K562 (cell line): ENCODE data around the gene ADD1. TPM values are rescaled to one million over a fixed set of nuclear protein-coding genes. Genes with fewer than 3 reads are reported as not detected.

ENCODE experiments used
- ATAC-seq: fragments of 200-7000 bp; cut with Tn5 transposase; 3 replicates; pipeline ENCODE4 v1.9.1; 2020; ENCODE audit warnings: moderate library complexity
- BruUV-seq: library from RNA; stranded (reverse); fragments of 400-500 nt; replicated peaks from 2 replicates; lab custom pipeline; 2021; lab: Mats Ljungman, UMichigan
- CTCF ChIA-PET: fragments of 300-600 bp; formaldehyde crosslinking; extraction: SDS; loops from one replicate; lab custom pipeline; 2021; ENCODE audit warnings: low intra/inter-chr PET ratio; lab: Yijun Ruan, JAX
- POLR2A ChIA-PET: fragments of 300-600, 350-650 bp; sonication (Branson Sonifier 250); formaldehyde crosslinking; extraction: SDS; loops from one replicate; lab custom pipeline; 2021; ENCODE audit warnings: antibody characterized with exemption, inconsistent platforms; lab: Yijun Ruan, JAX
- DNase-seq, 4 experiments: peaks; one replicate each; pipeline versions ENCODE4 v3.0.0 to v3.0.0-alpha.2; 2011 to 2018; ENCODE audit warnings: low spot score in 3 of 4, mixed read lengths in 3 of 4; ENCODE audit errors: extremely low read depth in 1 of 4
- FAIRE-seq: peaks from 2 replicates; lab custom pipeline; 2011; peaks lifted over from hg19 to GRCh38; lab: Jason Lieb, UNC
- H2AFZ ChIP-seq: 2 replicates; pipeline ENCODE4 v1.6.0; 2011; ENCODE audit warnings: low read depth, low read length, control low read depth, inconsistent platforms
- H3K27ac ChIP-seq: fragments of 200-600 bp; 3 replicates; pipeline ENCODE4 v1.8.0; 2011; ENCODE audit warnings: low read depth, mild to moderate bottlenecking, control low read depth, inconsistent platforms, low read length, moderate library complexity, mixed read lengths; ENCODE audit errors: extremely low read depth
- H3K27me3 ChIP-seq, 2 experiments: fragments of 300-600 bp in 1 of 2; 2 replicates in 1 of 2; 3 replicates in 1 of 2; pipeline versions ENCODE4 v1.6.0 to v1.8.0; 2011; ENCODE audit warnings: inconsistent platforms in 2 of 2, low read length in 2 of 2, mild to moderate bottlenecking in 1 of 2, mixed read lengths in 1 of 2, moderate library complexity in 1 of 2; ENCODE audit not compliant: control insufficient read depth in 2 of 2, insufficient read depth in 2 of 2
- H3K36me3 ChIP-seq: fragments of 300-600 bp; 3 replicates; pipeline ENCODE4 v1.8.0; 2011; ENCODE audit warnings: mild to moderate bottlenecking, low read length, inconsistent platforms; ENCODE audit not compliant: control insufficient read depth, insufficient read depth
- H3K4me1 ChIP-seq, 2 experiments: fragments of 200-600 bp in 1 of 2; replicated peaks in 1 of 2; 2 replicates in 1 of 2; 3 replicates in 1 of 2; pipeline versions ENCODE4 v1.5.1 to v1.8.0; 2011; ENCODE audit warnings: inconsistent platforms in 2 of 2, low read length in 2 of 2, mild to moderate bottlenecking in 1 of 2, mixed read lengths in 1 of 2, moderate library complexity in 1 of 2; ENCODE audit not compliant: control insufficient read depth in 2 of 2, insufficient read depth in 2 of 2
- H3K4me2 ChIP-seq: 2 replicates; pipeline ENCODE4 v1.6.1; 2011; ENCODE audit warnings: low read length, control low read depth, inconsistent platforms, mixed read lengths; ENCODE audit not compliant: insufficient read depth
- H3K4me3 ChIP-seq: fragments of 200-600 bp; sonication (generic), shearing (Covaris generic); 2 replicates; pipeline ENCODE4 v1.5.1; 2016; ENCODE audit warnings: control low read depth, inconsistent platforms
- H3K79me2 ChIP-seq: fragments of 200-600 bp; 3 replicates; pipeline ENCODE4 v1.8.0; 2011; ENCODE audit warnings: low read length, inconsistent platforms; ENCODE audit not compliant: control insufficient read depth, insufficient read depth
- H3K9ac ChIP-seq, 2 experiments: 2 replicates each; pipeline versions ENCODE4 v1.6.0 to v1.6.1; 2011; ENCODE audit warnings: low read depth in 2 of 2, low read length in 2 of 2, control low read depth in 1 of 2, inconsistent platforms in 1 of 2, mild to moderate bottlenecking in 1 of 2, mixed read lengths in 1 of 2; ENCODE audit not compliant: insufficient read depth in 1 of 2
- H3K9me1 ChIP-seq: one replicate; pipeline ENCODE4 v1.6.0; 2011; ENCODE audit warnings: inconsistent platforms, mild to moderate bottlenecking, low read length, moderate library complexity; ENCODE audit not compliant: control insufficient read depth, insufficient read depth
- H3K9me3 ChIP-seq: replicated peaks from 2 replicates; pipeline ENCODE4 v1.5.1; 2011; ENCODE audit warnings: low read depth, low read length, inconsistent platforms; ENCODE audit not compliant: control insufficient read depth, insufficient read depth
- H4K20me1 ChIP-seq: replicated peaks from 2 replicates; pipeline ENCODE4 v1.6.1; 2011; ENCODE audit warnings: low read length, inconsistent platforms, mixed read lengths; ENCODE audit not compliant: control insufficient read depth, insufficient read depth
- CCAR2 ChIP-seq: fragments of 200-400 bp; formaldehyde crosslinking; IDR thresholded peaks from 2 replicates; pipeline ENCODE4 v1.6.1; 2017; ENCODE audit warnings: mild to moderate bottlenecking, low read depth, low read length
- CREM ChIP-seq: IDR thresholded peaks from 2 replicates; pipeline ENCODE4 v1.6.1; 2014; ENCODE audit warnings: antibody characterized with exemption, low read depth
- KLF1 ChIP-seq: fragments of 450-650 bp; IDR thresholded peaks from 2 replicates; pipeline ENCODE4 v1.6.1; 2016; ENCODE audit warnings: missing genetic modification characterization, missing compliant biosample characterization
- MBD2 ChIP-seq: sonication (generic); IDR thresholded peaks from 2 replicates; pipeline ENCODE4 v1.6.1; 2016; ENCODE audit warnings: low read depth, borderline replicate concordance
- PRMT5 ChIP-seq: sonication (generic); formaldehyde crosslinking; IDR thresholded peaks from 2 replicates; pipeline ENCODE4 v1.5.0; 2020; ENCODE audit warnings: missing genetic modification reagents
- RHOXF2B ChIP-seq: fragments of 250-450 bp; sonication (Bioruptor Pico); conservative IDR thresholded peaks from 2 replicates; pipeline ENCODE4 v1.5.1; 2021
- SMAD2 ChIP-seq: fragments of 150-350 bp; IDR thresholded peaks from 2 replicates; pipeline ENCODE4 v1.6.1; 2014; ENCODE audit warnings: low read depth, mild to moderate bottlenecking, low read length
- ZC3H11A ChIP-seq: IDR thresholded peaks from 2 replicates; pipeline ENCODE4 v1.6.1; 2012; ENCODE audit warnings: low read depth, low read length, improper control_type of control experiment
- WGBS: fragments of 100-300 bp; shearing (Covaris generic); methylation state at CpG from one replicate; pipeline ENCODE4 v1.1.6; 2016; ENCODE audit warnings: low coverage, mixed read lengths; ENCODE audit not compliant: insufficient coverage; ENCODE audit errors: missing lambda C conversion rate; 5-methylcytosine and 5-hydroxymethylcytosine counted together
- in situ Hi-C: fragments of 300-500 bp; cut with MboI; formaldehyde crosslinking; loops from 4 replicates; pipeline ENCODE4 v1.15.0; 2018; ENCODE audit warnings: inconsistent platforms, mixed read lengths
- intact Hi-C: fragments of 100-400 bp; cut with micrococcal nuclease; formaldehyde crosslinking; loops from 2 replicates; pipeline ENCODE4 v1.14.2; 2022
- polyA plus RNA-seq, 8 experiments: library from polyadenylated mRNA; depleted of rRNA in 4 of 8; stranded (reverse) in 5 of 8; unstranded in 3 of 8; fragments of >200 nt; fragmentation: Nextera tagmentation in 2 of 8; fragmentation: Illumina TruSeq in 1 of 8; extraction: Ambion mirVana in 2 of 8; extraction: Trizol in 1 of 8; gene quantifications; 2 replicates each; pipeline versions ENCODE4 v1.2.1 to v1.2.3, GENCODE V29; 2011 to 2014; ENCODE audit warnings: inconsistent platforms in 1 of 8, missing spikeins in 1 of 8
- total RNA-seq, 7 experiments: library from RNA; depleted of rRNA in 6 of 7; stranded (reverse); fragments of >200 nt in 6 of 7; fragmentation: Illumina TruSeq in 2 of 7; extraction: Trizol in 2 of 7; gene quantifications; 2 replicates each; pipeline versions ENCODE4 v1.2.1 to v1.2.3, GENCODE V29; 2011 to 2021; ENCODE audit warnings: low replicate concordance in 1 of 7
- TF ChIP-seq, protein P1 (sequence below): fragments of 250-450 bp; sonication (Bioruptor Pico); IDR thresholded peaks from 2 replicates; pipeline ENCODE4 v1.8.0; 2022; ENCODE audit warnings: inconsistent platforms
- TF ChIP-seq, protein P2 (sequence below), 2 experiments: fragments of 450-650 bp in 1 of 2; IDR thresholded peaks; 2 replicates each; pipeline ENCODE4 v1.6.1; 2011 to 2017; ENCODE audit warnings: low read depth in 2 of 2, antibody characterized with exemption in 1 of 2, borderline replicate concordance in 1 of 2, low read length in 1 of 2, mild to moderate bottlenecking in 1 of 2, mixed read lengths in 1 of 2; ENCODE audit not compliant: control insufficient read depth in 1 of 2
- TF ChIP-seq, protein P3 (sequence below): fragments of 250-450 bp; sonication (Bioruptor Pico); IDR thresholded peaks from 2 replicates; pipeline ENCODE4 v1.4.0; 2020
- TF ChIP-seq, protein P4 (sequence below): sonication (generic); formaldehyde crosslinking; IDR thresholded peaks from 2 replicates; pipeline ENCODE4 v1.8.0; 2022; ENCODE audit warnings: mild to moderate bottlenecking, low read depth, missing genetic modification reagents

ADD1 gene
- total and polyA plus RNA-seq, 9 of the 15 experiments (the other 6 are each of a cell fraction or from before 2014, with no cell fraction given): 17.5 to 153 (median 74.0) TPM

DNA sequence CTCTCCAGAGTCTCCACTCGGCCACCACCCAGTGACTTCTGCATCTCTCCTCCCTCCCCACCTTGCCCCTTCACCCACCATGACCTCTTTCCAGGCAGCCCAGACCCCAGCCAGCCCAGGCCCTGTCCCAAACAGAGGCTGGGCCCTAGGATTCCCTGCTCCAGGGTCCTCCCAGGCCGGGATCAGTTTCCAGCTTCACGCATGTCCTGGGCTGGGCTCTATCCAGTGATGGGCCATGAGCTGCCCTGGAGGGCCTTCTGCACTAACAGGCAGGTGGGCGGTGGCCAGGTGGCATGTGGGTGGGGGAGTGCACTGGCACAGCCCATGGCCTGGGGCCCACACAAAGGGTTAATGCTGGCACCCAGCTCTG lies 20.4 kb upstream of the ADD1 start:
- intact Hi-C loops (no loop called here), in situ Hi-C loops (no loop called here)
- Histone ChIP-seq H3K79me2 (no peaks in the 10 kb centered on the region), H4K20me1 (peaks cover 5% of the 10 kb centered on the region; the same call in 1 of the 2 replicates), H3K9me3 (no peaks in the 10 kb centered on the region), H3K9ac (no peak overlapping the region), H3K4me1 (peaks cover 0 to 36% of the 10 kb centered on the region in 2 experiments; a peak in 1 of 5 replicates), H3K27ac (no peak overlapping the region), H3K9me1 (peaks cover 2% of the 10 kb centered on the region), H2AFZ (no peak overlapping the region), H3K36me3 (no peaks in the 10 kb centered on the region), H3K27me3 (no peaks in the 10 kb centered on the region), H3K4me3 (no peak overlapping the region), H3K4me2 (no peak overlapping the region)
- POLR2A ChIA-PET: interaction anchor here (0.5 to 0.6 kb wide), 2 partner anchors 218 to 259 kb away, joined by 3 read pairs; no protein-coding TSS in a partner anchor
- ATAC-seq (no peak), FAIRE-seq (no peak), DNase-seq (no peak)
- 74% methylated on average over 3 of the region's 4 CpGs for WGBS
- no TSS peak for BruUV-seq
- TF ChIP-seq, protein P1, sequence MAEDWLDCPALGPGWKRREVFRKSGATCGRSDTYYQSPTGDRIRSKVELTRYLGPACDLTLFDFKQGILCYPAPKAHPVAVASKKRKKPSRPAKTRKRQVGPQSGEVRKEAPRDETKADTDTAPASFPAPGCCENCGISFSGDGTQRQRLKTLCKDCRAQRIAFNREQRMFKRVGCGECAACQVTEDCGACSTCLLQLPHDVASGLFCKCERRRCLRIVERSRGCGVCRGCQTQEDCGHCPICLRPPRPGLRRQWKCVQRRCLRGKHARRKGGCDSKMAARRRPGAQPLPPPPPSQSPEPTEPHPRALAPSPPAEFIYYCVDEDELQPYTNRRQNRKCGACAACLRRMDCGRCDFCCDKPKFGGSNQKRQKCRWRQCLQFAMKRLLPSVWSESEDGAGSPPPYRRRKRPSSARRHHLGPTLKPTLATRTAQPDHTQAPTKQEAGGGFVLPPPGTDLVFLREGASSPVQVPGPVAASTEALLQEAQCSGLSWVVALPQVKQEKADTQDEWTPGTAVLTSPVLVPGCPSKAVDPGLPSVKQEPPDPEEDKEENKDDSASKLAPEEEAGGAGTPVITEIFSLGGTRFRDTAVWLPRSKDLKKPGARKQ (CRISPR knock-in tag): no peak
- TF ChIP-seq ZC3H11A (no peak), SMAD2 (no peak), KLF1 (no peak), RHOXF2B (no peak), MBD2 (no peak), PRMT5 (no peak), CCAR2 (no peak), CREM (no peak)
- TF ChIP-seq, protein P2, sequence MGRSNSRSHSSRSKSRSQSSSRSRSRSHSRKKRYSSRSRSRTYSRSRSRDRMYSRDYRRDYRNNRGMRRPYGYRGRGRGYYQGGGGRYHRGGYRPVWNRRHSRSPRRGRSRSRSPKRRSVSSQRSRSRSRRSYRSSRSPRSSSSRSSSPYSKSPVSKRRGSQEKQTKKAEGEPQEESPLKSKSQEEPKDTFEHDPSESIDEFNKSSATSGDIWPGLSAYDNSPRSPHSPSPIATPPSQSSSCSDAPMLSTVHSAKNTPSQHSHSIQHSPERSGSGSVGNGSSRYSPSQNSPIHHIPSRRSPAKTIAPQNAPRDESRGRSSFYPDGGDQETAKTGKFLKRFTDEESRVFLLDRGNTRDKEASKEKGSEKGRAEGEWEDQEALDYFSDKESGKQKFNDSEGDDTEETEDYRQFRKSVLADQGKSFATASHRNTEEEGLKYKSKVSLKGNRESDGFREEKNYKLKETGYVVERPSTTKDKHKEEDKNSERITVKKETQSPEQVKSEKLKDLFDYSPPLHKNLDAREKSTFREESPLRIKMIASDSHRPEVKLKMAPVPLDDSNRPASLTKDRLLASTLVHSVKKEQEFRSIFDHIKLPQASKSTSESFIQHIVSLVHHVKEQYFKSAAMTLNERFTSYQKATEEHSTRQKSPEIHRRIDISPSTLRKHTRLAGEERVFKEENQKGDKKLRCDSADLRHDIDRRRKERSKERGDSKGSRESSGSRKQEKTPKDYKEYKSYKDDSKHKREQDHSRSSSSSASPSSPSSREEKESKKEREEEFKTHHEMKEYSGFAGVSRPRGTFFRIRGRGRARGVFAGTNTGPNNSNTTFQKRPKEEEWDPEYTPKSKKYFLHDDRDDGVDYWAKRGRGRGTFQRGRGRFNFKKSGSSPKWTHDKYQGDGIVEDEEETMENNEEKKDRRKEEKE (IDR thresholded peaks at IDR 0.05; ENCODE audit: borderline replicate concordance in 1 of 2, control insufficient read depth in 1 of 2, low read depth in 2 of 2, low read length in 1 of 2): no peak
- TF ChIP-seq, protein P3, sequence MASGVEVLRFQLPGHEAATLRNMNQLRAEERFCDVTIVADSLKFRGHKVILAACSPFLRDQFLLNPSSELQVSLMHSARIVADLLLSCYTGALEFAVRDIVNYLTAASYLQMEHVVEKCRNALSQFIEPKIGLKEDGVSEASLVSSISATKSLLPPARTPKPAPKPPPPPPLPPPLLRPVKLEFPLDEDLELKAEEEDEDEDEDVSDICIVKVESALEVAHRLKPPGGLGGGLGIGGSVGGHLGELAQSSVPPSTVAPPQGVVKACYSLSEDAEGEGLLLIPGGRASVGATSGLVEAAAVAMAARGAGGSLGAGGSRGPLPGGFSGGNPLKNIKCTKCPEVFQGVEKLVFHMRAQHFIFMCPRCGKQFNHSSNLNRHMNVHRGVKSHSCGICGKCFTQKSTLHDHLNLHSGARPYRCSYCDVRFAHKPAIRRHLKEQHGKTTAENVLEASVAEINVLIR (CRISPR knock-in tag): no peak
- TF ChIP-seq, protein P4, sequence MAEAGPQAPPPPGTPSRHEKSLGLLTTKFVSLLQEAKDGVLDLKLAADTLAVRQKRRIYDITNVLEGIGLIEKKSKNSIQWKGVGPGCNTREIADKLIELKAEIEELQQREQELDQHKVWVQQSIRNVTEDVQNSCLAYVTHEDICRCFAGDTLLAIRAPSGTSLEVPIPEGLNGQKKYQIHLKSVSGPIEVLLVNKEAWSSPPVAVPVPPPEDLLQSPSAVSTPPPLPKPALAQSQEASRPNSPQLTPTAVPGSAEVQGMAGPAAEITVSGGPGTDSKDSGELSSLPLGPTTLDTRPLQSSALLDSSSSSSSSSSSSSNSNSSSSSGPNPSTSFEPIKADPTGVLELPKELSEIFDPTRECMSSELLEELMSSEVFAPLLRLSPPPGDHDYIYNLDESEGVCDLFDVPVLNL (CRISPR knock-in tag): no peak
- CTCF ChIA-PET: no interaction called here
